DOHH2 (cell line): ENCODE data around the gene IPO5.

ENCODE experiments used
- EZH2phosphoT487 ChIP-seq: fragments of 200-600 bp; sonication (generic); IDR thresholded peaks from 2 replicates; pipeline ENCODE4 v1.6.1; 2017; ENCODE audit warnings: borderline replicate concordance, mild to moderate bottlenecking, antibody characterized with exemption, low read length, moderate library complexity, mixed read lengths
- TF ChIP-seq, protein P1 (sequence below): fragments of 200-600 bp; sonication (generic); IDR thresholded peaks from one replicate; pipeline ENCODE4 v1.5.1; 2014; ENCODE audit warnings: antibody characterized with exemption, mild to moderate bottlenecking, low read depth, low read length; ENCODE audit not compliant: poor library complexity, severe bottlenecking

DNA sequence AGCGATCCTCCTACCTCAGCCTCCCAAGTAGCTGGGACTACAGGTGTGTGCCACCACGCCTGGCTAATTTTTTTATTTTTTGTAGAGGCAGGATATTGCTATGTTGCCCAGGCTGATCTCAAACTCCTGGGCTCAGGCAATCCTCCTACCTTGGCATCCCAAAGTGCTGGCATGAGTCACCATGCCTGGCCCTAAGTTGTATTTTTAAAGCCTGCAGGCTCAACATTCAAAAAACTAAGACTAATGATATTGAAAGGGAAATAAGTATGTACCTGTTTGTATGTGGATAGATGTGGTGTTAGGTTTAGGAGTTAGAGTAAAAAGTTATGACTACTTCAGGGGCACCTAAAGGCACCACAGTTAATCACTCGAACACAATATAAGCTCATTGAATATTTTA is 5.4 kb upstream of the IPO5 start:
- TF ChIP-seq, protein P1, sequence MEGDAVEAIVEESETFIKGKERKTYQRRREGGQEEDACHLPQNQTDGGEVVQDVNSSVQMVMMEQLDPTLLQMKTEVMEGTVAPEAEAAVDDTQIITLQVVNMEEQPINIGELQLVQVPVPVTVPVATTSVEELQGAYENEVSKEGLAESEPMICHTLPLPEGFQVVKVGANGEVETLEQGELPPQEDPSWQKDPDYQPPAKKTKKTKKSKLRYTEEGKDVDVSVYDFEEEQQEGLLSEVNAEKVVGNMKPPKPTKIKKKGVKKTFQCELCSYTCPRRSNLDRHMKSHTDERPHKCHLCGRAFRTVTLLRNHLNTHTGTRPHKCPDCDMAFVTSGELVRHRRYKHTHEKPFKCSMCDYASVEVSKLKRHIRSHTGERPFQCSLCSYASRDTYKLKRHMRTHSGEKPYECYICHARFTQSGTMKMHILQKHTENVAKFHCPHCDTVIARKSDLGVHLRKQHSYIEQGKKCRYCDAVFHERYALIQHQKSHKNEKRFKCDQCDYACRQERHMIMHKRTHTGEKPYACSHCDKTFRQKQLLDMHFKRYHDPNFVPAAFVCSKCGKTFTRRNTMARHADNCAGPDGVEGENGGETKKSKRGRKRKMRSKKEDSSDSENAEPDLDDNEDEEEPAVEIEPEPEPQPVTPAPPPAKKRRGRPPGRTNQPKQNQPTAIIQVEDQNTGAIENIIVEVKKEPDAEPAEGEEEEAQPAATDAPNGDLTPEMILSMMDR, result no peak
- TF ChIP-seq EZH2phosphoT487, result no peak
